IPS-11a (cell line): ENCODE results near the gene SAMD8.

Source experiments
- H3K4me3 ChIP-seq: one replicate; pipeline ENCODE4 v1.5.1; 2013; ENCODE audit warnings: low read depth, low read length, control low read depth

SAMD8 gene

GRCh38 chr10:75111365-75111906 lies at the start of gene SAMD8:
SAMD8 (plus strand) TSS chr10:75111656; CDS start chr10:75150529, 38,873 bp downstream.
- peak within 1 kb of the TSS; percentile 81 for H3K4me3 ChIP-seq

- no peak overlapping the region for H3K4me3 ChIP-seq
Observed at GRCh38 chr10:75061709-75062505, 49.5 kb upstream of the SAMD8 start.

- no peak overlapping the region for H3K4me3 ChIP-seq
Observed at GRCh38 chr10:75062506-75063299, 48.8 kb upstream of the SAMD8 start.

GRCh38 chr10:75063461-75064230 lies 47.8 kb upstream of the SAMD8 start:
- H3K4me3 ChIP-seq, result no peak overlapping the region

GRCh38 chr10:75065076-75065475 lies 46.4 kb upstream of the SAMD8 start:
- no peak overlapping the region for H3K4me3 ChIP-seq

GRCh38 chr10:75066271-75066670 lies 45.2 kb upstream of the SAMD8 start:
- no peak overlapping the region for H3K4me3 ChIP-seq

- H3K4me3 ChIP-seq, result no peak overlapping the region
Observed at GRCh38 chr10:75067272-75067671, 44.2 kb upstream of the SAMD8 start.

GRCh38 chr10:75068523-75068922 lies 42.9 kb upstream of the SAMD8 start:
- no peak overlapping the region for H3K4me3 ChIP-seq

- H3K4me3 ChIP-seq, result no peak overlapping the region
Observed at GRCh38 chr10:75070476-75070875, 41.0 kb upstream of the SAMD8 start.

- H3K4me3 ChIP-seq, result no peak overlapping the region
Observed at GRCh38 chr10:75070961-75071428, 40.5 kb upstream of the SAMD8 start.

- H3K4me3 ChIP-seq, result no peak overlapping the region
Observed at GRCh38 chr10:75071756-75072155, 39.7 kb upstream of the SAMD8 start.

GRCh38 chr10:75072727-75073126 lies 38.7 kb upstream of the SAMD8 start:
- no peak overlapping the region for H3K4me3 ChIP-seq

- H3K4me3 ChIP-seq, result no peak overlapping the region
Observed at GRCh38 chr10:75073442-75073841, 38.0 kb upstream of the SAMD8 start.

- no peak overlapping the region for H3K4me3 ChIP-seq
Observed at GRCh38 chr10:75074711-75075445, 36.6 kb upstream of the SAMD8 start.

GRCh38 chr10:75076348-75076747 lies 35.1 kb upstream of the SAMD8 start:
- no peak overlapping the region for H3K4me3 ChIP-seq

- no peak overlapping the region for H3K4me3 ChIP-seq
Observed at GRCh38 chr10:75079436-75080083, 31.9 kb upstream of the SAMD8 start.

- H3K4me3 ChIP-seq, result no peak overlapping the region
Observed at GRCh38 chr10:75080554-75080953, 30.9 kb upstream of the SAMD8 start.

GRCh38 chr10:75081379-75081778 lies 30.1 kb upstream of the SAMD8 start:
- no peak overlapping the region for H3K4me3 ChIP-seq

- no peak overlapping the region for H3K4me3 ChIP-seq
Observed at GRCh38 chr10:75083972-75084833, 27.3 kb upstream of the SAMD8 start.
